GM18502 (cell line): ENCODE data around the gene NMT2.
"Not testable (repeated sequence)": the region's sequence is repeated elsewhere in the genome, so short reads cannot be mapped to it uniquely, and the experiment has no call there.

ENCODE experiments used
- ATAC-seq: cut with Tn5 transposase; IDR thresholded peaks from one replicate; pipeline ENCODE4 v1.9.1; 2021; ENCODE audit warnings: mild to moderate bottlenecking; ENCODE audit not compliant: unreplicated experiment, poor library complexity

The NMT2 gene

DNA sequence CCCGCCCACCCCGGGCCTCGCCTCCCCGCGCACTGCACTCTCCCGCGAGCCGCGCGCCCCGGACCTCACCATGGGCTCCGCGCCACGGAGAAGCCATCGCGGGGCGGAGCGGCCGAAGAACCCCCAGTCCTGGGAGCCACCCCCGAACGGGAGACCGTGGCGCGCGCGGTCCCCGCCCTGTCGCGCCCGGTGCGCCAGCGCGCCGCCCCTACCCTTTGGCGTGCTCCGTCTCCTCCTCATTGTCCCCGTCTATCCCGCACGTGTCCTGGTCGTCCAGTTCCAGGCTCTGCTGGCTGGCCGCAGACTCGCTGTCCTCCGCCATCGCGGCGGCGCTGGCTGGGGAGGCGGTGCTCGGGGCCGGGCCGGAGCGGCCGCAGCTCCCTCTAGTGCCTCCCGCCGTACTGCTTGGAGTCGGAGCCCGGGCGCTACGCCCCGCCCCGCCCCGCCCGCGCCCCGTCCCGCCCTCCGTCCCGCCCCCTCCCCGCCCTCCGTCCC, at the start of gene NMT2:
NMT2 (minus strand) TSS at position 403 of the 495 bp plus-strand sequence; CDS start at position 322, 81 bp downstream.
- peak; percentile 83 for ATAC-seq

DNA sequence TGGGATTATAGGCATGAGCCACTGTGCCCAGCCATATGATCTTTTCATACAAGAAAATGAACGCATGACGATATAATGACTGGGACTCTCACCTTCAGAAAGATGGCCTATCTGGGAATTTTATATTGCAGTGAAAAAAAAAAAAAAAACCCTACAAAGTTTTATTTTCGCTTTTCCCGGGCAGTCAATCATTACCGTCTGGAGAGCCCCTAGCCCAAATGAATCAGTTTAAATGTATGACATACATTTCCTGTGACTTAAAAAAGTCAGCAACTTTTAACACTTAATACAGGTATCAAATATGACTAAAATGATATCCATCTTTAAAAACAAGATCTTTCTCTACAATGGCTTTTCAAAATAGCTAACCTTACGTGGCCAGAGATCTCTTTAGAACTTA, 48.2 kb upstream of the NMT2 start:
- ATAC-seq, result no peak

DNA sequence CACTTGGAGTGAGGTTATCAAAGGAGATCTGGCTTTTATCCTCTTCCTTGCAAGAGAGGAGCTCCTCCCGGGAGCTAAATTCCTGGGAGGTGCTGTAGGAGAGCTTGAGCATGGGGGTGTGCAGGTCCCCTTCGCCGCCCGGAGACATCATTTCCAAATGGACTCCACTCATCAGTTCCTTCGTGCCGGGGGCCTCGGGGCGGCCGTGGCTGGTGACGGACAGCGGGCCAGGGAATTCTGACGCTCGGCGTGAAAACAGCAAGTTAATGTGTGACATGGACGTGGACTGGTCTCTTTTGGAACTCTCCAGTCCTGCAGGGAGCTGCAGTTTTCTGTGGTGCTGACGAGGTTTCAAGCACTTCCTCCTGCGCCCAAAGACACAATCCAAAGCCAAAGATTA, 45.7 kb upstream of the NMT2 start:
- no peak for ATAC-seq

DNA sequence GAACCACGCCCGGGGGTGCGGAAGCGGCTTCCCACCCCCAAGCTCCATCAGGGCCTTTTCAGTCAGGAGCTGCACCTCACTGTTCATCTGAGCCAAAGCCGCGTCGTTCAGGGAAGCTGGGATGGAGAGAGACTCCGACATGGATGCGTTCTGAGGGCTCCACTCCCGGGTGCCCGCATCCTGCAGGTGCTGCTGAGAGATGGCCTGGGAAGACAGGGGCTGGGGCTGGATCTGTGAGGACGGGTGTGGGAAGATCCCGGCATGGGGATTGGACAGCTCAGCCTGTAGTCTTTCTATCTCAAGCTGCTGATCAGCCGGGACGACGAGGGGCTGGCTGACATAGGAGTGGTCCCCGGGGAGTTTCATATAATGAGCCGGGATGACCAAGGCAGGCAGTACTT, 45.0 kb upstream of the NMT2 start:
- ATAC-seq, result no peak

DNA sequence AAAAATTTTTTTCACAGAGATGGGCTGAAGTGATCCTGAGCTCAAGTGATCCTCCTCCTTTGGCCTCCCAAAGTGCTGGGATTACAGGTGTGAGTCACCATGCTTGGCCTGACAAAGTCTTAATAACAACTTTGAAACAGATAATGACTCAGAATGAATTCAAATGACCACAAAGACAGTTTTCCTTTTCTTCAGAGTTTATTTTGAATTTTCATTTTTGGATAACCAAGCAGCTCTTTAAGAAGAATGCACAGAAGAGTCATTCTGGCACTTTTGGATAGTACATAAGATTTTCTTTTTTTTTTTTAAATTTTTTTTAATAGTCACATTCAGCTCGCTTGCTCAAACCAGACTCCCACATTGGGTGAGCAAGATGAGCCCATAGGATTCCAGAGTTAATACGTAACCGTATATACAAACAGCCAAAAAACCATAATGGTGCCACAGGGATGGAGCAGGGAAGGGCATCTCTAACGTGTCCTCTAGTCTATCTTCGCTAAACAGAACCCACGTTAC, 43.0 kb upstream of the NMT2 start:
- no peak for ATAC-seq

DNA sequence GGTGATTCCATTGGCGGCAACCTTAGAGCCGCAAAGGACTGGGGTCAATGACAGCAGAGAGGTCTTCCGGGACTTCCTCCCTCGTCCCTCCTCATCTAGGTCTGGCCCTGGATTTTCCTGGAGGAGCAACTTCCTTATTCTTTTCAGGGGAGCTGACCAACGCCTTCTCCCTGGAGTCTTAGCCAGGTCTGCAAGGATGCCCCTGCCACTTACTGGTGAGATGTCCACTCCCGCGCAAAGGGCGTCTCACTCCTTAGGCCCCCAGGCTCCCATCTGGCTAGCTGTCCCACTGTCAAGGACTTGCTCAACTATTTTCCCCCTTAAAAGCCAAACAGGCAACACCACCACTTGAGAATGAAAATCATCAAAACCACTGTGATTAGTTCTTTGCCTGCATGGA, 42.0 kb upstream of the NMT2 start:
- no peak for ATAC-seq

DNA sequence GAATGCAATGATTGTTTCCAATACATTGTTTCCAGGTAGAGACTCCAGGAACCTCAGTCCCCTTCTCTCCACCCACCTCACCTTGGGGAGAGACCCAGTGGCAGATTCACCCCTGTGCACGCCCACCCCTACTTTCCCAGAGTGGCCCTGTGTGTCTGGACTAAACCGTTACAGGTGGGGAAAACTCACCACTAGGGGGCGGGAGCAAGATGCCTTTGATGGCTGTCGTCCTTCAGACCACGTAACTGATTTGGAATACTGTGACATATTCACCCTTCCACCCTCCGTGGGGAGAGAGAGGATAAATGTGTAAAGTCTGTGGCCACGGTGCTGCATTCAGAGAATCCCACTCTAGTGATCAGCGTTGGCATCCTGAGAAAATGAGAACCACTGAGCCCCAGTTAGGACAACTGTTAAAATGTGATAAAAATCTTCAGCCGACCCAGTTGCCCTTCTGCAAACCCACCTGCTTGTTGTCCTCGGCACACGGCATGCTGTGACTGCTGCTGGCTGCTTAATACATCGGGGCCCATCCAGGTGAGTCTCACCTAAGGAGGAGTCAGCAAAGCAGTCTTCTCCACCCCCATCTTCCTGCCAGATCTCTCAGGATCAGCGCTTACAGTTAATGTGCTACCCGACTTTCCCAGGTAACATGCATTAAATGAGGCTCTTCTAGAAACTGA, 41.5 kb upstream of the NMT2 start:
- no peak for ATAC-seq

DNA sequence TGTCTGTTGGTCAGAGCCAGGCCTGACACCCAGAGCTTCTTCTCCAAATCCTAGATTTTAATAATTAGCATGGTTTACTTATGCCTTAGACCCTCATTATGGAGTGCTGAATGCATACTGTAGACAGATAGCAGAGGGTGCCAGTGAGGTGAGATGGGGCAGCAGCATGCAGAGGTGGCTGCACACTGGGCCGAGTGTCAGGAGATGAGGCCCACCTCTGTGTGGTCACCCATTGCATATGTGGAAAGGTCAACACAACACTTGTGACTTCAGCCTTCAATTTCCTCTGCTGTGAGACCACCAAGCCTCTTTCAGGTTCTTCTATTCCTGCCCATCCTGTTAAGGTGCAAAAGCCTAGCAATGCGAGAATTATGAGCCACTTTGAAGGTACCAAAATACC, 39.7 kb upstream of the NMT2 start:
- no peak for ATAC-seq

DNA sequence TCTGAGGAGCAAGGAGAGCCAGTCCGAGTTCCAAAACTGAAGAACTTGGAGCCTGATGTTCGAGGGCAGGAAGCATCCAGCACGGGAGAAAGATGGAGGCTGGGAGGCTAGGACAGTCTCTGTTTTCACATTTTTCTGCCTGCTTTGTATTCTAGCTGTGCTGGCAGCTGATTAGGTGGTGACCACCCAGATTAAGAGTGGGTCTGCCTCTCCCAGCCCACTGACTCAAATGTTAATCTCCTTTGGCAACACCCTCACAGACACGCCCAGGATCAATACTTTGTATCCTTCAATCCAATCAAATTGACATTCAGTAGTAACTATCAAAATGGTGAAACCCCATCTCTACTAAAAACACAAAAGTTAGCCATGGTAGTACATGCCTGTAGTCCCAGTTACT, 38.9 kb upstream of the NMT2 start:
- not testable (repeated sequence) for ATAC-seq

DNA sequence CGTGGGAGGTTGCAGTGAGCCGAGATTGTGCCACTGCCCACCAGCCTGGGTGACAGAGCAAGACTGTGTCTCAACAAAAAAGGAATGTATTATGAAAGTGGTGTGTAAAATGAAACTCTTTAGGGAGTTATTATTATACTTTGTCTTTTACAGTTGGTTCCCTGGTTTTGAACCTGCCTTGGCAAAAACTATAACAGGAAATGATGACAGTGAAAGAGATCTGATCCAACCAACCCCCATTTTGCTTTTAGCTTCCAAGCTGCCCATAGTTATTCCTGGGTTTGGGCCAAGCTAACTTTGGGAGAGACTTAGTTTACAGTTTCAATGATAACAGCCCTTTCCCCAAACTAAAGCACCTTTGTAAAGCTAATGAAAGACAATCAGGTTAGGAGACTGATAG, 34.1 kb upstream of the NMT2 start:
- no peak for ATAC-seq

DNA sequence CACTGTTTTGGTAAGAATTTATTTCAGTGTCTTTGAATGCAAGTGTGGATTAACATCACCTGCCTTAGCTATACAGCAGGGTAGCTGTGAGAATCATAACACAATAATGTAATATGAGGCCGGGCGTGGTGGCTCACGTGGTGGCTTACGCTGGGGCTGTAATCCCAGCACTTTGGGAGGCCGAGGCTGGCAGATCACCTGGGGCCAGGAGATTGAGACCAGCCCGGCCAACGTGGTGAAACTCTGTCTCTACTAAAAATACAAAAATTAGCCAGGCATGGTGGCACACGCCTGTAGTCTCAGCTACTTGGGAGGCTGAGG, 33.8 kb upstream of the NMT2 start:
- not testable (repeated sequence) for ATAC-seq

DNA sequence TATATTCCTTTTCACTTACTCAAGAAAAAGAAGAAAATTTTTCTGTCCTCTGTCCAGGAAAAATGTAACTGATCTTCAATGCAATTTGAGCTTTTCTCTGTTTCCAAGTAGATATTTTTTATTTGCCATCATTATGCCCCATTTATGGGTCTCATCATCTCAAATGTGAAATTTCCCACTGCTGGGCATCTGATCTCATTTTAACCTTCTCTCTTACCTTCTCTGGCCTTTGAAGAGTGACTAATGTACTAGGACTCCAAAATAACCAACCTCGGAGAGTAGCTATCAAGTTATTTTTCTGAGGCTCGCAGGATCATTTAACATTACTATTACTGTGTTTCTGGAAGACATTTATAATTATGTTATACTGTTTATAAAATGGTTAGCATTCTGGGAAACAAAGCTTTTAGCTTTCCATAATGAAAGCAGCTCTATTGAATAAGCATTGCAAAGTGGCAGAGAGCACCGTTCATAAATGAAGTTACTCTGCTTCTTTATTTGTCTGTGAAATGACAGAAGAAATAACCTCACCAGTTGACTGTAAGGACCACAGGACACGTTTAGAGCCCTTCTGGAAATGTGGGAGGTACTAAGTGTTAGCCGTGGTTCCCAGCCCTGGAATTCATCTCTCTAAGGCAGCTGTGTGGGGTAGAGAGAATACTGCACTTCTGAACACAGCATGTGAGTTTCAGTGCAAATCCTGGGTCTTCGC, 33.3 kb upstream of the NMT2 start:
- ATAC-seq, result no peak

DNA sequence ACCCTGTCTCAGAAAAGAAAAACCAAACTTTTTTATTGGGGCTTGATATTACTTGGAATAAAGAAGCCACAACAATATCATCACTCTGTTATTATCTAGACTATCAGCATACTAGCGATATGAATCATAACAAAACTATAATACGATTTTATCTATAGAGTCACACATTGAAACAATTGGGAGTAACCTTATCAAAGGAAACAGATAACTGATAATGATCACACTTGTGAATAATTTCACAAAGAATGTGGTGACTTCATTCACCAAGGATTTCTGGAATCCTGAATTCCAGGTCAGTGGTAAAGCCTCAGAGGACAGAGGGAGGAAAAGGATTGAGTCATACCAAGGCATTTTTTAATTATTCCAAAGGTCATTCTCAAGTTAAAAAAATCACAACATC, 32.1 kb upstream of the NMT2 start:
- no peak for ATAC-seq

DNA sequence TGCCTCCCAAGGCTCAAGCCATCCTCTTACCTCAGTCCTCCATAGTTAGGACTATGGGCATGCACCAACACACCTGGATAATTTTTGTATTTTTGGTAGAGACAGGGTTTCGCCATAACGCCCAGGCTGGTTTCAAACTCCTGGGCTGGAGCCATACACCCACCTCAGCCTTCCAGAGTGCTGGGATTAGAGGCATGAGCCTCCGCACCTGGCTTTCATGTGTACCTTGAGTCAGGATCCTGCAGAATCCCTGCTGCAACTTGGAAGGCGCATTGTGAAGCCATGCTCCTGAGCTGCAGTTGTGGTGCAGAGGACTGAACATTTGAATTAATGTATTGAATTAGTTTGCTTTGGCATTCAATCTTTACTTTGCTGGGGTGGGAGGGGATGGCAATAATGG, 29.4 kb upstream of the NMT2 start:
- no peak for ATAC-seq

DNA sequence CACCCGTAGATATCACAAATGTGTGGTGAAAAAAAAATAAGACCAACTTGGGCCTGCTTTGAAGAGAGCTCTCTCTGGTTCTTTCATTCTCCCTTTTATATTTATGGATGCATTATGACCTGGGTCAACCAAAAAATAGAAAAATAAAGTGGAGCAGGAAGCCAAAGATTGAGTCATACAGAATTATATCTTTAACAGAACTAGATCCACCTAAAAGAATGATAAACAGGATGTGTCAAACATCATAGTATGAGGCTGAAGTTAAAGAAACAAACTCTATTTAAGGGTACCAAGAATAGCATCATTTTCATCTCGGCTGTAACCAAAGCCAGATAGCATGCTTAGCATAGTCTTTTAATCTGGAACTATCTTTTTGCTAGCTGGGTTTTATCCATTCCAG, 28.8 kb upstream of the NMT2 start:
- no peak for ATAC-seq

DNA sequence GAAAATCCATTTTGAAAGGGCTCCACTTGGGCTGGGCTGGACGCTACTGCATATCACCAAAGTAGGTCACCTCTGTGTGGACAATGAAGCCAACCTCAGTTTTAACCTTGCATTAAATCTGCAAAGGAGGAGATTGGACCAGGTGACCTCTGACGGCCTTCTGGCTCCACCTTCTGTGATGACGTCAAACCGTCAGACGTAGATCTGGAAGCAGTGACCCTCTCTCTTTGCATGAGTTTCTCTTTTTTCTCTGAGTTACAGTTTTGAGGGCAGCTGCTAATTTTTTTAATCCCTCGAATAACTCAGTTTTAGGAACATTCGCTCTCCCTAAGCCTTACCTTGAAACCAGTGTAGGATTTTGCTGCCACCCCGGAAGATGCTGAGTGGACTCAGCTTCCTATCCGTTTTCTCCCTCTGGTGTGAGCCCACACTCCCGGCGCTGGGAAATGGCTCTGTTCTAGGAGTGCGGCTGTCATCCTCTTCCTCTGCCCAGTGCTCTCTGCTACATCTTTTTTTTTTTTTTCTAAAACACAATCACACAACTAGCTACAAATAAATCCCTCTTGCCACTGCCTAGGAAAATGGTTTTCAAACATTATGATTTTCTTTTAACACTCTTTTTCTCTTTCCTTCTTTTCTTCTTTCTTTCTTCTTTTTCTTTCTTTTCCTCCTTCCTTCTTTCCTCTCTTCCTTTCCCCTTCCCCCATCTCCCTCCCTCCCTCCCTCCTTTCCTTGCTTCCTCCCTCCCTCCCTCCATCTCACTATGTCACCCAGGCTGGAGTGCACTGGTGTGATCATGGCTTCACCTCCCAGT, 27.7 kb upstream of the NMT2 start:
- no peak for ATAC-seq

DNA sequence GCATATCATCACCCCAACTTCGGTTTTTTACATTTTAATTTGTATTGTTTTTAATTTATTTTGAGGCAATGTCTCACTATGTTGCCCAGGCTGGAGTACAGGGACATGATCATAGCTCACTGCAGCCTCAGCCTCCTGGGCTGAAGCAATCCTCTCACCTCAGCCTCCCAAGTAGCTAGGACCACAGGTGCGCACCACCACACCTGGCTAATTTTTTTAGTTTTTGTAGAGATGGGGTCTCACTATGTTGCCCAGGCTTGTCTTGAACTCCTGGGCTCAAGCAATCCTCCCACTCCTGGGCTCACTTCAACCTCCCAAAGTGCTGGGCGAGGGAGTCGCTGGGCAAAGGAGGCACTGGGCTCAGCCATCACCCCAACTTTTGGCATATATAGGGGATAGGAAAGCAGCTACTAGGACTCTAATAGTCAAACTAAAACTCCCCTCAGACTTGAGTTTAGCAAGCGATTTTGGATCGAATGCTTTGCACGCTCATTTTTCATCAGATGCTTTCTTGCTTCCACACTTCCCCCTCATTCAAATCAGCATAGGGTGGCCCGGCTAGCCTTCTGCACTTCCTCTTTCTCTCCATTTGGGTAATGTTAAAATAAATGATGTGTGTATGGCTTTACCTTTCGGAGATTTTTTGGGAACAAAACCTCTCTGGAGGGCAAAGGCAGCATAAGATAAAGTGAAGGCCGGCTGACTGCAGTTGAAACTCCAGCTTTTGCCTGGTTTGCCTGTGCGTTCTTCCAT, 20.8 kb upstream of the NMT2 start:
- no peak for ATAC-seq

DNA sequence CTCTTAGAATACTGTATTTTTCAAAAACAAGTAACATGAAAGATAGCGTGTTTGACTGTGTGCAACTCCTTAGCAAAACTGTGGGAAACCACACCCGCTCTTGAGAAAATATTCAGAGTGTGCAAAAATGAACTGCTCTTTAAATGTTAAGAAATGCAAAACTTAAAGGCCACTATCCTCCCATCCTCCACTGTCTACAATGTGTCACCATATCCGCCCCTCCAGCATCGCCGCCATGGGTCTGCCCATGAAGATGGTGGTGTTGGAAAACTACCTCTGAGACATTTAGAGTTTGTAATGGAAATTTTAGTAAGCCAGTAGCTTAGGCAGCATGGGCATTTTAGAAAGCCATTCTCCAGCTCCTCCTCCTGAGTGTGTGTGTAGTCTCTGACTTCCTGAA, 20.1 kb upstream of the NMT2 start:
- ATAC-seq, result no peak

DNA sequence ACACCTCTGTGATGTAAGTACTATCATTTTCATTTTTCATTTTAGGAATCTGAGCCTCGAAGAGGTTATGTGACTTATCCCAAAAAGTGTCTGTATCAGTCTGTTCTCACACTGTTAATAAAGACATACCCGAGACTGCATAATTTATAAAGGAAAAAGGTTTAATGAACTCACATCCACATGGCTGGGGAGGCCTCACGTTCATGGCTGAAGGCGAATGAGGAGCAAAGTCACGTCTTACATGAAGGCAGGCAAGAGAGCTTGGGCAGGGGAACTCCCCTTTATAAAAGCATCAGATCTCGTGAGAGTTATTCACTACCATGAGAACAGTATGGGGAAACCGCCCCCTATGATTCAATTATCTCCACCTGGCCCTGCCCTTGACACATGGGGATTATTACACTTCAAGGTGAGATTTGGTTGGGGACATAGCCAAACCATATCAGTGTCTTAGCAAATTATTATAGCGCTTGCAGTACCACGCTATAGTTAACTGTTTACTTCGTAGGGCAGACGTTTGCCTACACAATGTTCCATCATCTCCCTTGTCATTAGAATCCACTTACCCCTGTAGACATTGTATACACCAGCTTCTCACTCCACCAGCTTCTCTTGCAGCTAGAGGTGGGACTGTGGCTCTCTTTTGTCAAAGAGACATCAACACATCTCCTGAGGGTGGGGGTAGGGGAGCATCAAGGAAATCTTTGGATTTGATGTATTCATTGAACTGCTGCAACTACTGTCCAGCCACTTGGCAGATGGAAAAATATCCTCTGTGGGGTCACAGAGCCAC, 15.4 kb upstream of the NMT2 start:
- ATAC-seq, result no peak
